Stomach (tissue), 9 donors: ENCODE data around the gene XYLT1. TPM values are rescaled to one million over a fixed set of nuclear protein-coding genes. Genes with fewer than 3 reads are reported as not detected.

ENCODE experiments used
- DNase-seq, 2 donors: peaks; one replicate each; pipeline versions ENCODE4 v3.0.0 to v3.0.0-alpha.2; 2013 to 2019
- H3K27ac ChIP-seq, 5 donors: fragments of 200-600 bp in 4 of 5; sonication (generic) in 4 of 5; one replicate each; pipeline ENCODE4 v1.5.1; 2013 to 2019; ENCODE audit warnings: mild to moderate bottlenecking in 1 of 5, moderate library complexity in 1 of 5
- H3K27me3 ChIP-seq, 3 donors: fragments of 200-600 bp; sonication (generic); one replicate each; pipeline ENCODE4 v1.5.1; 2017 to 2019; ENCODE audit warnings: mixed run types in 1 of 3
- H3K36me3 ChIP-seq, 4 donors: fragments of 200-600 bp; sonication (generic); 1 replicate in 3 of 4; 2 replicates in 1 of 4; pipeline ENCODE4 v1.5.1; 2016 to 2019
- H3K4me1 ChIP-seq, 4 donors: fragments of 200-600 bp; sonication (generic); one replicate each; pipeline ENCODE4 v1.5.1; 2016 to 2019
- H3K4me3 ChIP-seq, 4 donors: fragments of 200-600 bp; sonication (generic) in 3 of 4; one replicate each; pipeline ENCODE4 v1.5.1; 2016 to 2019; ENCODE audit warnings: mild to moderate bottlenecking in 1 of 4
- H3K9me3 ChIP-seq, 4 donors: fragments of 200-600 bp; sonication (generic); one replicate each; pipeline ENCODE4 v1.5.1; 2016 to 2019
- EP300 ChIP-seq: sonication (generic); formaldehyde crosslinking; IDR thresholded peaks from one replicate; pipeline ENCODE4 v1.6.1; 2017; ENCODE audit warnings: antibody characterized with exemption
- POLR2A ChIP-seq, 4 donors: fragments of 450-650 bp; IDR thresholded peaks; one replicate each; pipeline ENCODE4 v1.6.1; 2016; ENCODE audit warnings: antibody characterized with exemption in 4 of 4, control low read depth in 2 of 4, mild to moderate bottlenecking in 1 of 4, moderate library complexity in 1 of 4
- POLR2AphosphoS5 ChIP-seq, 3 donors: sonication (generic); formaldehyde crosslinking; IDR thresholded peaks; one replicate each; pipeline ENCODE4 v1.6.1; 2016; ENCODE audit warnings: antibody characterized with exemption in 3 of 3
- WGBS, 5 donors: extraction: QIAGEN DNeasy Blood & Tissue Kit in 3 of 5; methylation state at CpG; one replicate each; pipeline versions ENCODE4 v1.1.5 to v1.1.7; 2013 to 2018; 5-methylcytosine and 5-hydroxymethylcytosine counted together
- intact Hi-C: fragments of 100-400 bp; cut with DNase I; formaldehyde crosslinking; loops from one replicate; pipeline ENCODE4 v1.15.1; 2023; ENCODE audit warnings: low total_unique reads
- polyA plus RNA-seq, 3 donors: library from polyadenylated mRNA; stranded (reverse); fragments of 200-250 nt; gene quantifications; one replicate each; pipeline ENCODE4 v1.2.3, GENCODE V29; 2013
- total RNA-seq, 5 donors: library from RNA; depleted of rRNA; stranded (reverse); fragments of >200 nt; gene quantifications; one replicate each; pipeline versions ENCODE4 v1.1.0 to v1.2.3, GENCODE V29; 2014 to 2016
- TF ChIP-seq, protein P1 (sequence below), 7 experiments: fragments of 450-650 bp in 4 of 7; fragments of 200-600 bp in 3 of 7; sonication (generic) in 3 of 7; IDR thresholded peaks; one replicate each; pipeline ENCODE4 v1.5.1; 2016 to 2019; ENCODE audit warnings: antibody characterized with exemption in 7 of 7, control low read depth in 2 of 7, mild to moderate bottlenecking in 1 of 7
- donor health status: healthy with polysubstance abuse.
- donor health status: Bipolar disorder and iron deficiency.
- donor health status: healthy.

The XYLT1 gene
- total and polyA plus RNA-seq, 8 donors, result 0.87 to 59.5 (median 9.5) TPM

- Histone ChIP-seq H3K4me1 (no peaks in the 10 kb centered on the region), H3K36me3 (peaks cover 5 to 67% (median 28%) of the 10 kb centered on the region in 4 donors), H3K9me3 (no peaks in the 10 kb centered on the region), H3K27ac (no peak overlapping the region), H3K27me3 (no peaks in the 10 kb centered on the region), H3K4me3 (no peak overlapping the region)
- intact Hi-C loops, result no loop called here
- WGBS, 5 donors, result 92 to 95% (median 93%) methylated on average over 4 of the region's 4 CpGs
- DNase-seq, result no peak
- no peak for TF ChIP-seq POLR2AphosphoS5 (IDR thresholded peaks at IDR 0.05)
- TF ChIP-seq POLR2A (IDR thresholded peaks at IDR 0.05), result no peak
- TF ChIP-seq, protein P1, sequence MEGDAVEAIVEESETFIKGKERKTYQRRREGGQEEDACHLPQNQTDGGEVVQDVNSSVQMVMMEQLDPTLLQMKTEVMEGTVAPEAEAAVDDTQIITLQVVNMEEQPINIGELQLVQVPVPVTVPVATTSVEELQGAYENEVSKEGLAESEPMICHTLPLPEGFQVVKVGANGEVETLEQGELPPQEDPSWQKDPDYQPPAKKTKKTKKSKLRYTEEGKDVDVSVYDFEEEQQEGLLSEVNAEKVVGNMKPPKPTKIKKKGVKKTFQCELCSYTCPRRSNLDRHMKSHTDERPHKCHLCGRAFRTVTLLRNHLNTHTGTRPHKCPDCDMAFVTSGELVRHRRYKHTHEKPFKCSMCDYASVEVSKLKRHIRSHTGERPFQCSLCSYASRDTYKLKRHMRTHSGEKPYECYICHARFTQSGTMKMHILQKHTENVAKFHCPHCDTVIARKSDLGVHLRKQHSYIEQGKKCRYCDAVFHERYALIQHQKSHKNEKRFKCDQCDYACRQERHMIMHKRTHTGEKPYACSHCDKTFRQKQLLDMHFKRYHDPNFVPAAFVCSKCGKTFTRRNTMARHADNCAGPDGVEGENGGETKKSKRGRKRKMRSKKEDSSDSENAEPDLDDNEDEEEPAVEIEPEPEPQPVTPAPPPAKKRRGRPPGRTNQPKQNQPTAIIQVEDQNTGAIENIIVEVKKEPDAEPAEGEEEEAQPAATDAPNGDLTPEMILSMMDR (IDR thresholded peaks at IDR 0.05), result no peak
- no peak for TF ChIP-seq EP300
Observed at GRCh38 chr16:17116595-17117322, 354.0 kb downstream of the XYLT1 start.

DNA sequence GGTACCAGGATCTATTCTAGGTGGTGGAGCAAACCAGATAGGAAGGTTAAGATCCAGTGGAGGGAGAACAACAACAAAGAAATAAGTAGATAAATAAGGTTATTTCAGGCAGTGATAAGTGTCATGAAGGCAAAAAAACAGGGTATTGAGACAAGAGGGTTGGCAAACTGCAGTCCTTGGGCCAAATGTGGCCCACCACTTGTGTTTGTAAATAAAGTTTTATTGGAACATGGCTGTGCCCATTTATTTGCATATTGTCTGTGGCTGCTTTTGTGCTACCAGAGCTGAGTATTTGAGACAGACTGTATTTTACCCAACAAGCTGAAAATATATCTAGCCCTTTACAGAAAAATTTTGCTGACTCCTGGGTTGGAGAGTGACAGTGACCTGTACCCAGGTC is 361.3 kb downstream of the XYLT1 start:
- no peak for DNase-seq
- Histone ChIP-seq H3K9me3 (no peaks in the 10 kb centered on the region), H3K4me1 (no peaks in the 10 kb centered on the region), H3K27ac (no peak overlapping the region), H3K36me3 (peaks cover 0 to 55% (median 29%) of the 10 kb centered on the region in 4 donors), H3K4me3 (no peak overlapping the region), H3K27me3 (no peaks in the 10 kb centered on the region)
- intact Hi-C loops, result no loop called here
- no peak for TF ChIP-seq POLR2AphosphoS5 (IDR thresholded peaks at IDR 0.05)
- TF ChIP-seq, protein P1 (IDR thresholded peaks at IDR 0.05), result no peak
- no peak for TF ChIP-seq EP300
- no peak for TF ChIP-seq POLR2A (IDR thresholded peaks at IDR 0.05)

DNA sequence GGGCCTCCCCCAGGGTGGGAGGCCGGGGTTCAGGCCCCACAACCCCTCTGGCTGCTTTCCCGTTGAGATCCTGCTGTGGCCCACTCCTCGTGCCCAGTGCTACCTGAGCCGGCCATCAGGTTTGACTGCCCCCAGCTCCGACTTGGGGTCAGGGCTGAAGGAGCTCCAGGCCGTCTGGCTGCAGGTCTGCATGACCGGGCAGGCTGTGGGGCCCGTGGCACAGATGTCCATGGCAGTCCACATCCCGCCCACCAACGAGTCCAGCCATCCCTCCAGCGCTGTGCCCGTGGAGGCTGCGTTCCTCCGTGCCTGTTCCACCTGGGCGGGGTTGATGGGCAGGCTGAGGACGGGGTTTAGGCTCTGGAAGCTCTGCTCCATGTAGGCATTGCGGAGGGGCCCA is 362.2 kb downstream of the XYLT1 start:
- intact Hi-C loops, result no loop called here
- TF ChIP-seq, protein P1 (IDR thresholded peaks at IDR 0.05), result no peak
- TF ChIP-seq EP300, result no peak
- TF ChIP-seq POLR2A (IDR thresholded peaks at IDR 0.05), result no peak
- no peak for TF ChIP-seq POLR2AphosphoS5 (IDR thresholded peaks at IDR 0.05)
- no peak for DNase-seq
- no peaks in the 10 kb centered on the region for H3K27me3 ChIP-seq
- H3K4me1 ChIP-seq, result no peaks in the 10 kb centered on the region
- no peaks in the 10 kb centered on the region for H3K9me3 ChIP-seq
- 89 to 93% (median 91%) methylated on average over 4 to 17 of the region's 17 CpGs for WGBS, 5 donors
- no peak overlapping the region for H3K4me3 ChIP-seq
- peaks cover 0 to 46% (median 27%) of the 10 kb centered on the region in 4 donors for H3K36me3 ChIP-seq
- H3K27ac ChIP-seq, result no peak overlapping the region

- DNase-seq, result no peak
- WGBS, 5 donors, result 84 to 94% (median 90%) methylated on average over 8 of the region's 8 CpGs
- Histone ChIP-seq H3K27me3 (no peaks in the 10 kb centered on the region), H3K4me1 (no peaks in the 10 kb centered on the region), H3K9me3 (no peaks in the 10 kb centered on the region), H3K27ac (no peak overlapping the region), H3K36me3 (peaks cover 0 to 40% (median 25%) of the 10 kb centered on the region in 4 donors), H3K4me3 (no peak overlapping the region)
- intact Hi-C loops, result no loop called here
- no peak for TF ChIP-seq EP300
- no peak for TF ChIP-seq POLR2A (IDR thresholded peaks at IDR 0.05)
- no peak for TF ChIP-seq POLR2AphosphoS5 (IDR thresholded peaks at IDR 0.05)
- TF ChIP-seq, protein P1 (IDR thresholded peaks at IDR 0.05), result no peak
Observed at GRCh38 chr16:17107450-17107849, 363.3 kb downstream of the XYLT1 start.
